GM10248 (cell line): ENCODE data around the gene FMN1.

ENCODE experiments used
- CTCF ChIA-PET: fragments of 300-600 bp; sonication (Branson Sonifier 250); formaldehyde crosslinking; extraction: SDS; loops from one replicate; lab custom pipeline; 2021; ENCODE audit warnings: antibody characterized with exemption; lab: Yijun Ruan, JAX
- POLR2A ChIA-PET: fragments of 350-650 bp; sonication (Branson Sonifier 250); formaldehyde crosslinking; extraction: SDS; loops from one replicate; lab custom pipeline; 2020; ENCODE audit warnings: antibody characterized with exemption; lab: Yijun Ruan, JAX
- DNase-seq: peaks from one replicate; pipeline ENCODE4 v3.0.0; 2012; ENCODE audit errors: extremely low spot score
- TF ChIP-seq, protein P1 (sequence below): IDR thresholded peaks from 2 replicates; pipeline ENCODE4 v1.5.1; 2012; ENCODE audit warnings: mild to moderate bottlenecking, low read depth; ENCODE audit errors: extremely low read depth, missing control alignments, control extremely low read depth

FMN1 gene

DNA sequence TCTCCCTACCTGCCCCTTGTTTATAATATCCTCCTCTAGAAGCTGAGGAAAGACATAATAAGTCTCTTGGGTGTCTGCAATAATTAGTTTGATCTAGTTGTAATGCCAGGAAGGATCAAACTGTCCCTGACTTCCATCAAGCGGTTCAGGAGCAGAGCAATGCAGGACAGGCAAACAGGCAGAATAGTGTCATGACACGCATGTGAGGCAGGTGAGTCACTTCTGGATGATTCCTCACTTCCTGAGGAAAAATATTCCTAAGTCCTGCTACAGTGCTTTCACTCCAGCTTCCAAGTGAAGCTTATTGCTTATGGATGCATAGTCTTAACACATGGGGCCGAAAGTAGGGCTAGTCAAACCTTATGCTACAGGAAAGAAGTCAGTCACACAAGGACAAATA is 390.9 kb downstream of the FMN1 start:
- CTCF ChIA-PET: no interaction called here
- TF ChIP-seq, protein P1, sequence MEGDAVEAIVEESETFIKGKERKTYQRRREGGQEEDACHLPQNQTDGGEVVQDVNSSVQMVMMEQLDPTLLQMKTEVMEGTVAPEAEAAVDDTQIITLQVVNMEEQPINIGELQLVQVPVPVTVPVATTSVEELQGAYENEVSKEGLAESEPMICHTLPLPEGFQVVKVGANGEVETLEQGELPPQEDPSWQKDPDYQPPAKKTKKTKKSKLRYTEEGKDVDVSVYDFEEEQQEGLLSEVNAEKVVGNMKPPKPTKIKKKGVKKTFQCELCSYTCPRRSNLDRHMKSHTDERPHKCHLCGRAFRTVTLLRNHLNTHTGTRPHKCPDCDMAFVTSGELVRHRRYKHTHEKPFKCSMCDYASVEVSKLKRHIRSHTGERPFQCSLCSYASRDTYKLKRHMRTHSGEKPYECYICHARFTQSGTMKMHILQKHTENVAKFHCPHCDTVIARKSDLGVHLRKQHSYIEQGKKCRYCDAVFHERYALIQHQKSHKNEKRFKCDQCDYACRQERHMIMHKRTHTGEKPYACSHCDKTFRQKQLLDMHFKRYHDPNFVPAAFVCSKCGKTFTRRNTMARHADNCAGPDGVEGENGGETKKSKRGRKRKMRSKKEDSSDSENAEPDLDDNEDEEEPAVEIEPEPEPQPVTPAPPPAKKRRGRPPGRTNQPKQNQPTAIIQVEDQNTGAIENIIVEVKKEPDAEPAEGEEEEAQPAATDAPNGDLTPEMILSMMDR: no peak
- DNase-seq: no peak
- POLR2A ChIA-PET: no interaction called here

DNA sequence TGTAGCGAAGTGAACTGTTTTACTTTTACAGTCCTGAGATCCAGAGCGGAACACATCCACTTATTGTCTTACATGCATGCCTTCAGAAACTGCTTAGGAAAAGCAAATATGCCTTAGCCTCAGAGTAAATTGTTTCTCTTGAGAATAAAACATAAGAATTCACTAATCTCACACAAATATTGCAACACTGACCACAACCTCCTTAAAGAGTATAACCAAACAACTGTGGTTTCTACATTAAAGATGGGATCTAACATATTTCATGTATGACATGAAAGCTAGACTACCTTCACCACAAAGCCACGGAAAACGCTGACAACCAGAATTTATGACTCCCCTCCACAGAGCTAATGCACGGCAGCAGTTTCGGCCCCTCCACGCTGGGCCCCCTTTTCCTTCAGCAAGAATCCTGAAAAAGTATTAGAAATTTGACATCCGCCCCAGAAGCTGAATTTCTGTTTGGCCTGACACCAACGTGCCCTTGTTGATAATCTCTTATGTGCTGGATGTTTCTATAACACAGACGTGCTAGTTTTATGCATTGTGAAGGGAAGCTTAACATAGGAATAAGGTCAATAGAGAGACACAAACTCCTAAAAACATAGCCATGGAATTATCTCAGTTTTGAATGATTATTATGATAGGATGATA is 392.1 kb downstream of the FMN1 start:
- POLR2A ChIA-PET: no interaction called here
- TF ChIP-seq, protein P1: no peak
- no peak for DNase-seq
- CTCF ChIA-PET: no interaction called here

DNA sequence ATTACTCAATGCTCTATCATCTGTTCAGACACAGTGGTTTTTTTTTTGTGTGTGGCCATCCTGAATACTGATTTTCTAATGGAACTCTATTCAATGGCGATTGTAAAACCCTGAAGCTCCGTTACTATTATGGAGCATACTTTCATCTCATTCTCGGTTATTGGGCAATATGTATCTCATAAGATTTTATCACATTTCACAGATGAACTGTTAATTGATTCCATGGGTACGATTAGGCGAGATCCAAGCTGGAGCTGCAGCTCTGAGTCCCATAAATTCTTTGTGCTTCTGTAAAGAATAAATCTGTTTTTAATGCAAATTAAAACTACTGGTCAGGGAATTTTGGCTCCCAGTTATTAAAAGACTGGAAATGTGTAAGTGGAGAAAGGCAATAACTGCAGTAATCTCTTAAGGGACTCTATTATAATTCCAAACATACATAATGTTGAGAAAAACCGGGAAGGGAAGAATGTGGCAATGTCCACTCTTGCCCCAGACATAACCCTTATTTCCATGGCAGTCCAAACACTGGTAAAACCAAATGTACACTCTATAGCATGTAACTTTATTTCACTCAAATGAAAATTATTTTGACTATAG is 394.5 kb downstream of the FMN1 start:
- POLR2A ChIA-PET: no interaction called here
- TF ChIP-seq, protein P1: no peak

DNA sequence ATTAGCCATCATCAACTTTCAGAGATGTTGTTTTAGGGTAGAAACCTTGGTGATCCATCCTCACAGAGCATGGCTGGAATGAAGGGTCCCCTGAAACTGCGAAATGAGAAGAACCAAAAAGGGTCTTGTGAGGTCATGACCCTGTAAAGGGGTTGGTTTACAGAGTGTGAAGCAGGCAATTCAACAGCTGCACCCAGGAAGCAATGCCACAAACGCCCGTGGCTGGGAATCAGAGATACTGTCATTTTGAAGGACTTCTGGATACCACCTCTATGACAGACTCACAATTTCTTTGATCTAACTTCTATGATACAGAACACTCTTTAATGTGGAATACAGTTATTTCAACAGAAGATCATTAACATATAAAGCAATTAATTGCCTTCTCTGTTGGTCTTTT is 397.7 kb downstream of the FMN1 start:
- TF ChIP-seq, protein P1: no peak
- CTCF ChIA-PET: interaction anchor here (2.3 kb wide), 1 partner anchor 21 kb away, joined by 6 read pairs; no protein-coding TSS in a partner anchor
- no peak for DNase-seq
- POLR2A ChIA-PET: no interaction called here

More for the DNA sequence above, 394.5 kb downstream of the FMN1 start:
- CTCF ChIA-PET: interaction anchor here (0.9 to 1.5 kb wide), 3 partner anchors 9 to 40 kb away, joined by 3 to 4 read pairs (median 3); no protein-coding TSS in a partner anchor
- DNase-seq: no peak

DNA sequence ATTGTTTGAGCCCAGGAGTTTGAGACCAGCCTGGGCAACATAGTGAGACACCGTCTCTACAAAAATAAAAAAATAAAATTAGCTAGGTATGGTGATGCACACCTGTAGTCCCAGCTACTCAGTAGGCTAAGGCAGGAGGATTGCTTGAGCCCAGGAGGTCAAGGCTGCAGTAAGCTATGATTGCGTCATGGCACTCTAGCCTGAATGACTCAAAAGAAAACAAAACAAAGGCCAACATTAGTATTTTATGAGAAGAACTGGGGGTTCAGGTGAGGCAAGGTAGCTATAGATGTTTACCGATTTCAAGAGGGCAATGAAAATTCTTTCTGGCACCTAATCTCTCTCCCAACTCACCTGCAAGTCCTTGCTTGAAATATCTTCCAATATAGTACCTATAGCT is 399.5 kb downstream of the FMN1 start:
- TF ChIP-seq, protein P1: no peak
- ChIA-PET POLR2A (no interaction called here), CTCF (interaction anchor here (0.7 to 1.3 kb wide), 3 partner anchors 19 to 92 kb away, joined by 3 to 4 read pairs (median 3); no protein-coding TSS in a partner anchor)
- DNase-seq: no peak

DNA sequence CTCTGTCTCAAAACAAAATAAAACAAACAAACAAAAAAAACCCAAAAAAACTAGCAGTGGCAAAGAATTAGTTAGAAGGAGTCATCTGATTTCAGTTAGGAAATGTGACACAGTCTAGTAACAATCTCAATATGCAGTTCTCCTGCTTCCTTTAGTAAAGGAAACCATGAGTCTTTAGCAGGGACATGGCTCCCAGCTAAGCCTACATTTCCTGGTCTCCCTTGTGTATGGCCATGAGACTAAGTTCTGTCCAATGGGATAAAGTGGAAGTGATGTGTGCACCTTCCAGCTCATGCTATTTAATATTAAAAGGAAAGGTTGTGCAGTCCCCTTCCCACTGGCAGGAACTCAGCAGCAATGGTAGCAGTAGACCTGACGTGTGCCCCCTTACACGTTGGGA is 402.1 kb downstream of the FMN1 start:
- ChIA-PET POLR2A (no interaction called here), CTCF (no interaction called here)
- DNase-seq: no peak
- TF ChIP-seq, protein P1: no peak
